SK-N-MC (cell line): ENCODE results near the gene ABLIM3.

ENCODE experiments used
- DNase-seq: peaks from one replicate; pipeline ENCODE4 v3.0.0-alpha.2; 2011; ENCODE audit warnings: low read depth, low spot score
- H3K27ac ChIP-seq: fragments of 200-600 bp; sonication (generic); 2 replicates; pipeline ENCODE4 v1.5.1; 2016; ENCODE audit warnings: mixed run types
- H3K36me3 ChIP-seq: fragments of 200-600 bp; sonication (generic); 2 replicates; pipeline ENCODE4 v1.6.1; 2017; ENCODE audit warnings: antibody characterized with exemption, low read length, mixed read lengths; ENCODE audit not compliant: insufficient read depth
- H3K4me3 ChIP-seq: fragments of 200-600 bp; sonication (generic); 2 replicates; pipeline ENCODE4 v1.5.1; 2016
- H3K9ac ChIP-seq: fragments of 200-600 bp; sonication (generic); 2 replicates; pipeline ENCODE4 v1.8.0; 2017; ENCODE audit warnings: mixed run types, mixed read lengths; ENCODE audit not compliant: insufficient read length
- H3K9me3 ChIP-seq: fragments of 200-600 bp; sonication (generic); 2 replicates; pipeline ENCODE4 v1.6.1; 2017; ENCODE audit warnings: low read depth, mild to moderate bottlenecking, antibody characterized with exemption, low read length, moderate library complexity, mixed read lengths
- EZH2 ChIP-seq: fragments of 200-600 bp; sonication (generic); IDR thresholded peaks from one replicate; pipeline ENCODE4 v1.6.1; 2017; ENCODE audit warnings: antibody characterized with exemption
- FOXP2 ChIP-seq: optimal IDR thresholded peaks from 2 replicates; pipeline ENCODE3; 2011; ENCODE audit warnings: mild to moderate bottlenecking, moderate library complexity; ENCODE audit not compliant: insufficient read depth; ENCODE audit errors: extremely low read length, control extremely low read depth
- POLR2AphosphoS5 ChIP-seq: IDR thresholded peaks from 2 replicates; pipeline ENCODE4 v1.6.1; 2012; ENCODE audit warnings: mild to moderate bottlenecking, low read depth, low read length, borderline replicate concordance

ABLIM3 gene

DNA sequence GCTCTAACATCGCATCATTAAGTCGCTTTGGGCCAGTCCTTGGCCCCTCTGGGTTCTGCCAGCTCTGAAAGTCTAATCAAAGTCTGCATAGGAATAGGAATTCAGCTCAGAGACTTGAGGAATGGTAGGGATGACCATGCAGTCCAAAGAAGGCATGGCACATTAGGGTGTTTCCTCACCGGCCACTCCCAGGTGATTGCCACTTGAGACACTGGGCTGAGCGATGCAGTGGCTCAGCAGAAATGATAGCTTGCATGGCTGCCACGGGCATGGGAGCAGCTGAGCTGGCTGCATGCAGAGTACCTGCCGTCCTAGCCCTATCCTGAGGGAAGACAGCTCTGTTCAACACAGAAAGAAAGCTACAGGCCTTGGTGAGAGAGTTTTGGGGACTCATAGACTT is 159.1 kb downstream of the ABLIM3 start:
- no peak for TF ChIP-seq EZH2
- no peak for TF ChIP-seq FOXP2
- no peak for TF ChIP-seq POLR2AphosphoS5
- H3K36me3 ChIP-seq, result no peaks in the 10 kb centered on the region
- no peak overlapping the region for H3K9ac ChIP-seq
- DNase-seq, result no peak
- no peak overlapping the region for H3K4me3 ChIP-seq
- H3K9me3 ChIP-seq, result no peaks in the 10 kb centered on the region
- no peak overlapping the region for H3K27ac ChIP-seq

DNA sequence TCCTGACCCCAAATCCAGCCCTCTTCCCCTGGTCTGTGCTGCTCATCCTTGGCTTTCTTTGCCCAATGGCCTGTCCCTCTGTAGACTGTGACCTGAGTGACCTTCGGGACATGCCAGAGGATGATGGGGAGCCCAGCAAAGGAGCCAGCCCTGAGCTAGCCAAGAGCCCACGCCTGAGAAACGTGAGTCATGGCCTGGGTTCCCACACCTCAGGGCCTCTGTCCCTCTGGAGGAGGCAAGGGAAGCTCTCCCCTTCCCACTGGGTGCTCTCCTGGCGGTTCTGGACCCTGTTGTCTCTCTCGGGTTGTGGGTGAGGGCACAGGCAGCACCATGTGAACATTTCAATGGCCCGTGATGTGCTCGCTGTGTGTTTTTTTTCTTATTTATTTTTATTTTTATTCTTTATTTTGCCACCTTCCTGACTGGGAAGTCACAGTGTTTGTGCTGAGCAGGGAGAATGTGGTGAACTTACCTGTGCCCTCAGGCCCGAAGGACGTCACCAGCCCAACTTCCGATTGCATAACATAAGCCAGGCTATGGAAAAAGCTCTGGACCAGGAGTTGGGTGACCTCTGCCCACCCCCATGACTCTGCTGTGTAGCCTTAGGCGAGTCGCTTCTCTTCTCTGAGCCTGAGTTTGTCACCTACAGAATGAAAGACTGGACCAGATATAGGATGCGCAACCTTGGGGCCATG is 159.9 kb downstream of the ABLIM3 start:
- H3K36me3 ChIP-seq, result no peaks in the 10 kb centered on the region
- H3K27ac ChIP-seq, result no peak overlapping the region
- no peak overlapping the region for H3K4me3 ChIP-seq
- DNase-seq, result no peak
- no peak overlapping the region for H3K9ac ChIP-seq
- no peak for TF ChIP-seq FOXP2
- no peak for TF ChIP-seq EZH2
- no peak for TF ChIP-seq POLR2AphosphoS5
- no peaks in the 10 kb centered on the region for H3K9me3 ChIP-seq

DNA sequence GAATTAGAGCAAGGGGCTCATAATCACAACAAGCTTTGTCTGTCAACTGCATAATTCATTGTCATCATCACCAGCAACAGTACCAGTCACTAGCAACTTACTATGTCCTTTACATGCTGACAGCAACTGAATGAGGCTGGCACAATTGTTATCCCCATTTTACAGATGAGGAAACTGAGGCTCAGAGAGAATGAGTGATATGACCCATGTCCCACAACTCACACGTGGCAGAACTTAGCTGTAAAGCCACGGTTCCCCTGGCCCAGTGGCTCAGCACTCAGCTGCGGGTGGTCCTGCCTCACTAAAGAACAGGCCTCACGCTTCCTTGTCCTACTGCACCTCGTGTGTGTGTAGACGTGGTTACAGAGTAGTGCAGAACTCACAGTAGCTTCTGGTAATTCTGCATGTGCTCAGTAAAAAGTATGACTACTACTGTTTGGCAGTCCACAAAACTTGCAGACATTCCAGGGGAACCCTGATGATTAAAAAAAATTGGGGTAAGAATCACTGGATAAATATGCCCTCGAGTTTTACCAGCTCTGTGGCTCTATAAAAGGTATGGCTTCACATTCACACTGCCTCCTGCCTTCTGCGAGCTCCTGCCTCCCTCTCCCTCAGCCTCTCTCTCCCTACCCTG is 160.6 kb downstream of the ABLIM3 start:
- H3K9ac ChIP-seq, result no peak overlapping the region
- no peak overlapping the region for H3K27ac ChIP-seq
- no peak for DNase-seq
- H3K36me3 ChIP-seq, result no peaks in the 10 kb centered on the region
- no peaks in the 10 kb centered on the region for H3K9me3 ChIP-seq
- no peak overlapping the region for H3K4me3 ChIP-seq
- TF ChIP-seq FOXP2, result no peak
- TF ChIP-seq EZH2, result no peak
- TF ChIP-seq POLR2AphosphoS5, result no peak

DNA sequence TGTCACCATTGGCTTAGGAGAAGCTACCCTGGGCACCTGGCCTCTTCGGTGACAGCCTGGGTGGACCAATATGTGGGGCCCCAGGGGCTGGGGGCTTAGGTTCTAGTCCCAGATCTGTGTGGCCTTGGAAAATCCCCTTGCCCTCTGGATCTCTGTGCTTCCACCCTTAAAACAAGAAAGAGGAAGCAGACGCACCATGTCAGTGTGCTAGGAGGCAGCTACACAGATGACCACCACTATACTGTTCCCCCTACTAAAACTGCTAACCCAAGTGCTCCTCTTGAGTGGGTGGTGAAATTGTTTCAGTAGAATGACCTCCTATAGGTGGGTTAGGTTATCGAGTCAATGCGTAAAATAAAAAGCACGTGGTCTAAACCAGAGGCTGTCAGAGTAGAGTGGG is 161.3 kb downstream of the ABLIM3 start:
- no peak for DNase-seq
- Histone ChIP-seq H3K9me3 (no peaks in the 10 kb centered on the region), H3K27ac (no peak overlapping the region), H3K4me3 (no peak overlapping the region), H3K36me3 (no peaks in the 10 kb centered on the region), H3K9ac (no peak overlapping the region)
- no peak for TF ChIP-seq FOXP2
- TF ChIP-seq POLR2AphosphoS5, result no peak
- no peak for TF ChIP-seq EZH2

DNA sequence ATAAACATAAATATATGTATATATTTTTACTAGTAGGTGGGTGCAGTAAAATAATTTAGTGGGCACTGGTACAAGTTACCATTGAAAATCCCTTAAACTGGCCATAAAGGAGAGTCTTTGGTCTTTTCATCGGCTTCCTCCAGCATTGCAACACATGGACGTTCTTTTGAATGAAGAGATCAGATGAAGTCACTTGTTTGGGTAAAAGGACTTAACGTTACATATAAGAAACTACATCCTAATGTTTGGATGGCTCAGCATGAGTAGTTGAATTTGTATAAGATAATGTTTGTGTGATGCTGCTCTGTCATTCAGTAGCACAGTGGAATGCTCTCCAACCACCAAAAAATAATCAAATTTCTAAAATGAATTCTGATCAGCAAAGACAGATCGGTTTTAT is 161.9 kb downstream of the ABLIM3 start:
- Histone ChIP-seq H3K36me3 (no peaks in the 10 kb centered on the region), H3K9ac (no peak overlapping the region), H3K9me3 (no peaks in the 10 kb centered on the region), H3K27ac (no peak overlapping the region), H3K4me3 (no peak overlapping the region)
- TF ChIP-seq FOXP2 (no peak), POLR2AphosphoS5 (no peak), EZH2 (no peak)
- DNase-seq, result no peak

DNA sequence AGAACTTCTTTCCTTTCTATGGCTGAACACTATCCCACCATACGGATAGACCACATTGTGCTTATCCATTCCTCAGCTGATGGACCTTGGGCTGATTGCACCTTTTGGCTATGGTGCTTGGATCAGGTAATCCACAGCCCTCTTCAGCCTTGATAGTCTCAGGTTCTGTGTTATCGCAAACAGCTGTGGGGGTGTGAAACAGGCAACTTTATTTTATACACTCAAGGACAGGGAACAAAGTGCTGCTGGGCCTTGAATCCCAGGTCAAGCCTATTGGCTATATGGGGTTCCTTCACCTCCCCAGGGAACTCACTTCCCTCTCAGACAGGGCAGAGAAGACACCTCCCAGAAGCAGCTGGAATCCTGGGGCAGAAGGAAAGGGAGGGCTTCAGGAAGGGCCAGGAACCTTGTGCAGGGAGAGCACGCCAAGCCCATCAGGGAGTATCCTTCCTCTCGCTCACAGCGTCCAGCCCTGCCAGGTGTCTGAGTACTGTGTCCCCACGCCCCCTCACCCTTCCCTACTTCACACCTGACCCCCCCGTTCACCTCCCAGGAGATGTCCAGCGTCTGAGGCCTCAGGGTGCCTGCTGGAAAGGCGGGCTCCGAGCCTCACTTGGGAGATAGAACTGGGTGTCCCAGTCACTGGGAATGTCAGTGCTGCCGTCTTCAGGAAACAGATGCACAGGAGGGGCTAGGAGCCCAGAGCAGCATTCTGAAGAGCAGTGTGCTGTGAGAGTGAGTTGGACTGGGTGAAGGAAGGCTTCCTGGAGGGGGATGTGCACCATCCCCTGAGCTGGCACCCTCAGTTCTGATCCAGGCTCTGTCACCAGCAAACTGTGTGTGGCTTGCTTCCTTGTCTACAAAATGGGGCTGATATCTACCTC is 163.1 kb downstream of the ABLIM3 start:
- H3K36me3 ChIP-seq, result no peaks in the 10 kb centered on the region
- H3K9me3 ChIP-seq, result no peaks in the 10 kb centered on the region
- DNase-seq, result no peak
- no peak overlapping the region for H3K9ac ChIP-seq
- TF ChIP-seq POLR2AphosphoS5 (no peak), FOXP2 (no peak), EZH2 (no peak)
- no peak overlapping the region for H3K27ac ChIP-seq
- H3K4me3 ChIP-seq, result no peak overlapping the region

DNA sequence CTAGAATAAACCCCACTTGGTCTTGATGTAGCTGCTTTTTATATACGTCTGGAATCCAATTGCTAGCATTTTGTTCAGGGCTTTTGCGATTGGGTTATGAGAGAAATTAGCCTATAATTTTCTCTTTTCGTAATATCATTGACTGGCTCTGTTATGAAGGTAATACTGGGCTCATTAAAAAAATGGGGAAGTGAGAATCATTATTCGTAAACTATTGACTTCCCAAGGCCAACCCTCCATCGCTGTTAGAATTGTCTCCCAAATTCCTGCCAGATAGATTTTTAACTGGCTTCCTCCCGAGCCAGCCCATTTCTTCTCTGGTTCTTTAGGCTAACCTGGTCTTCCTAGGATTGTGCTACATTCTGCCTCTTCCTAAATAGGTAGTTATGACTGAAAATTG is 168.1 kb downstream of the ABLIM3 start:
- no peak for DNase-seq
- TF ChIP-seq POLR2AphosphoS5, result no peak
- TF ChIP-seq EZH2, result no peak
- TF ChIP-seq FOXP2, result no peak
- Histone ChIP-seq H3K4me3 (no peak overlapping the region), H3K9ac (no peak overlapping the region), H3K36me3 (no peaks in the 10 kb centered on the region), H3K27ac (no peak overlapping the region), H3K9me3 (no peaks in the 10 kb centered on the region)
